GM12878 (cell line): ENCODE data around the gene KLHL30. TPM values are rescaled to one million over a fixed set of nuclear protein-coding genes. Genes with fewer than 3 reads are reported as not detected.

Experiments
- ATAC-seq: fragments of 200-7000 bp; cut with Tn5 transposase; 3 replicates; pipeline ENCODE4 v1.9.1; 2020; ENCODE audit warnings: mild to moderate bottlenecking, moderate library complexity
- BruUV-seq: library from RNA; stranded (reverse); fragments of 400-500 nt; replicated peaks from 2 replicates; lab custom pipeline; 2021; lab: Mats Ljungman, UMichigan
- CTCF ChIA-PET: fragments of 300-600 bp; sonication (Branson Sonifier 250); formaldehyde crosslinking; extraction: SDS; loops from one replicate; lab custom pipeline; 2021; ENCODE audit warnings: inconsistent platforms; lab: Yijun Ruan, JAX
- POLR2A ChIA-PET: fragments of 350-600 bp; formaldehyde crosslinking; extraction: SDS; loops from one replicate; lab custom pipeline; 2021; ENCODE audit warnings: inconsistent platforms; lab: Charles Lee
- RAD21 ChIA-PET: fragments of 300-600 bp; sonication (Branson Sonifier 250); formaldehyde crosslinking; loops from one replicate; lab custom pipeline; 2023; ENCODE audit warnings: antibody characterized with exemption; ENCODE audit not compliant: unreplicated experiment; lab: Charles Lee
- SMC1A ChIA-PET: fragments of 300-600 bp; sonication (Branson Sonifier 250); formaldehyde crosslinking; loops from one replicate; lab custom pipeline; 2023; ENCODE audit not compliant: unreplicated experiment, uncharacterized antibody; lab: Charles Lee
- DNase-seq: peaks from one replicate; pipeline ENCODE4 v3.0.0-alpha.2; 2011; ENCODE audit warnings: low read depth, low spot score
- FAIRE-seq: peaks from 3 replicates; lab custom pipeline; 2011; peaks lifted over from hg19 to GRCh38; lab: Jason Lieb, UNC
- H2AFZ ChIP-seq: 2 replicates; pipeline ENCODE4 v1.6.0; 2011; ENCODE audit warnings: low read depth, low read length, control low read depth; ENCODE audit not compliant: control insufficient read depth
- H3K27ac ChIP-seq: 2 replicates; pipeline ENCODE4 v1.5.1; 2011; ENCODE audit warnings: control low read depth; ENCODE audit not compliant: control insufficient read depth, insufficient read depth
- H3K27me3 ChIP-seq, 2 experiments: replicated peaks in 1 of 2; 2 replicates each; pipeline versions ENCODE4 v1.6.0 to v1.6.1; 2011; ENCODE audit warnings: low read length in 1 of 2; ENCODE audit not compliant: control insufficient read depth in 2 of 2, insufficient read depth in 2 of 2
- H3K36me3 ChIP-seq, 2 experiments: 2 replicates each; pipeline ENCODE4 v1.5.1; 2011; ENCODE audit warnings: low read length in 1 of 2; ENCODE audit not compliant: control insufficient read depth in 2 of 2, insufficient read depth in 2 of 2
- H3K4me1 ChIP-seq: 2 replicates; pipeline ENCODE4 v1.6.1; 2011; ENCODE audit warnings: mild to moderate bottlenecking, low read length, moderate library complexity, mixed read lengths; ENCODE audit not compliant: control insufficient read depth, insufficient read depth
- H3K4me2 ChIP-seq: 2 replicates; pipeline ENCODE4 v1.6.0; 2011; ENCODE audit warnings: control low read depth; ENCODE audit not compliant: control insufficient read depth, insufficient read depth
- H3K4me3 ChIP-seq: fragments of 200-600 bp; sonication (generic); 2 replicates; pipeline ENCODE4 v1.5.1; 2016
- H3K79me2 ChIP-seq: 2 replicates; pipeline ENCODE4 v1.6.0; 2011; ENCODE audit warnings: low read length; ENCODE audit not compliant: control insufficient read depth, insufficient read depth
- H3K9ac ChIP-seq: 2 replicates; pipeline ENCODE4 v1.8.0; 2011; ENCODE audit warnings: low read length, control low read depth, mixed read lengths; ENCODE audit not compliant: control insufficient read depth, insufficient read depth
- H3K9me3 ChIP-seq: replicated peaks from 3 replicates; pipeline ENCODE4 v1.5.1; 2011; ENCODE audit warnings: mild to moderate bottlenecking, low read length; ENCODE audit not compliant: control insufficient read depth, insufficient read depth
- H4K20me1 ChIP-seq: 2 replicates; pipeline ENCODE4 v1.6.0; 2011; ENCODE audit not compliant: control insufficient read depth, insufficient read depth
- ELK1 ChIP-seq: IDR thresholded peaks from 2 replicates; pipeline ENCODE4 v1.6.1; 2012; ENCODE audit warnings: low read depth, low read length, improper control_type of control experiment
- PKNOX1 ChIP-seq: fragments of 450-650 bp; IDR thresholded peaks from 2 replicates; pipeline ENCODE4 v1.6.1; 2016; ENCODE audit warnings: mild to moderate bottlenecking
- PML ChIP-seq: IDR thresholded peaks from 2 replicates; pipeline ENCODE4 v1.6.1; 2012; ENCODE audit warnings: low read length, inconsistent platforms
- POLR2A ChIP-seq: IDR thresholded peaks from 2 replicates; pipeline ENCODE4 v1.6.1; 2011; ENCODE audit warnings: low read depth, mild to moderate bottlenecking, low read length
- RUNX3 ChIP-seq: IDR thresholded peaks from 2 replicates; pipeline ENCODE4 v1.6.1; 2012; ENCODE audit warnings: low read length, inconsistent platforms
- SIN3A ChIP-seq: IDR thresholded peaks from 2 replicates; pipeline ENCODE4 v1.6.1; 2012; ENCODE audit warnings: low read depth, low read length, improper control_type of control experiment
- TCF3 ChIP-seq: IDR thresholded peaks from 2 replicates; pipeline ENCODE4 v1.6.1; 2012; ENCODE audit warnings: low read depth, mild to moderate bottlenecking, low read length, borderline replicate concordance; ENCODE audit not compliant: insufficient read depth
- WRNIP1 ChIP-seq: IDR thresholded peaks from 2 replicates; pipeline ENCODE4 v1.6.1; 2011; ENCODE audit warnings: low read depth, low read length, improper control_type of control experiment, borderline replicate concordance
- ZBTB40 ChIP-seq: fragments of 450-650 bp; IDR thresholded peaks from 2 replicates; pipeline ENCODE4 v1.6.1; 2016; ENCODE audit warnings: mild to moderate bottlenecking, moderate library complexity, borderline replicate concordance
- WGBS: methylation state at CpG from one replicate; pipeline ENCODE4 v1.1.6; 2016; ENCODE audit warnings: low lambda C conversion rate; ENCODE audit not compliant: insufficient replicate concordance, insufficient coverage; ENCODE audit errors: missing lambda C conversion rate; 5-methylcytosine and 5-hydroxymethylcytosine counted together
- in situ Hi-C: fragments of 300-500 bp; cut with MboI; formaldehyde crosslinking; loops from 9 replicates; pipeline ENCODE4 v1.14.3; 2018; ENCODE audit warnings: mixed read lengths
- intact Hi-C: fragments of 100-400 bp; cut with micrococcal nuclease; formaldehyde crosslinking; loops from one replicate; pipeline ENCODE4 v1.14.2; 2022; ENCODE audit not compliant: unreplicated experiment
- polyA plus RNA-seq, 11 experiments: library from polyadenylated mRNA; depleted of rRNA in 4 of 11; unstranded in 6 of 11; stranded (reverse) in 5 of 11; fragments of >200 nt; fragmentation: Nextera tagmentation in 4 of 11; fragmentation: Illumina TruSeq in 1 of 11; extraction: Ambion mirVana in 4 of 11; extraction: Trizol in 1 of 11; gene quantifications; 1 replicate in 1 of 11; 2 replicates in 10 of 11; pipeline versions ENCODE4 v1.2.1 to v1.2.3, GENCODE V29; 2011 to 2016; ENCODE audit warnings: inconsistent platforms in 2 of 11, missing spikeins in 2 of 11, low read depth in 1 of 11
- total RNA-seq, 4 experiments: library from RNA; depleted of rRNA in 3 of 4; stranded (reverse); fragments of >200 nt in 3 of 4; fragmentation: Illumina TruSeq in 1 of 4; extraction: Trizol in 1 of 4; gene quantifications; 2 replicates each; pipeline versions ENCODE4 v1.2.1 to v1.2.3, GENCODE V29; 2013 to 2021

Gene KLHL30
- total and polyA plus RNA-seq, 10 of the 15 experiments (the other 5 are each of a cell fraction or from before 2014, with no cell fraction given), result 0.03 TPM; not detected in 9

- peaks cover 7 to 23% of the 10 kb centered on the region in 2 experiments for H3K36me3 ChIP-seq
These were observed 31.3 kb downstream of the KLHL30 start for GRCh38 chr2:238169708-238170251.

More at GRCh38 chr2:238169708-238170251, 31.3 kb downstream of the KLHL30 start:
- H3K27ac ChIP-seq, result no peak overlapping the region
- ChIA-PET RAD21 (no interaction called here), POLR2A (no interaction called here), SMC1A (interaction anchor here (1.0 kb wide), 1 partner anchor 96 kb away, joined by 3 read pairs; no protein-coding TSS in a partner anchor), CTCF (interaction anchor here (0.8 to 1.0 kb wide), 3 partner anchors 61 to 201 kb away, joined by 3 read pairs; no protein-coding TSS in a partner anchor)
- H2AFZ ChIP-seq, result no peak overlapping the region
- WGBS, result 80% methylated on average over 5 of the region's 5 CpGs
- H4K20me1 ChIP-seq, result no peaks in the 10 kb centered on the region; the same call in 1 of the 2 replicates
- in situ Hi-C loops (no loop called here), intact Hi-C loops (no loop called here)
- FAIRE-seq (no peak), DNase-seq (no peak), ATAC-seq (no peak)
- no peaks in the 10 kb centered on the region for H3K79me2 ChIP-seq
- no TSS peak for BruUV-seq
- no peak overlapping the region for H3K9ac ChIP-seq
- no peak for TF ChIP-seq PML
- no peak for TF ChIP-seq ZBTB40
- TF ChIP-seq RUNX3, result no peak
- no peak for TF ChIP-seq POLR2A
- TF ChIP-seq WRNIP1, result no peak
- no peak for TF ChIP-seq TCF3
- no peak for TF ChIP-seq SIN3A
- no peak for TF ChIP-seq PKNOX1
- TF ChIP-seq ELK1, result no peak
- no peak overlapping the region for H3K4me3 ChIP-seq
- no peaks in the 10 kb centered on the region for H3K27me3 ChIP-seq
- H3K4me1 ChIP-seq, result no peaks in the 10 kb centered on the region
- no peak overlapping the region for H3K4me2 ChIP-seq
- H3K9me3 ChIP-seq, result no peaks in the 10 kb centered on the region
